HG03571 (cell line): ENCODE measurements around the gene FHDC1.

ENCODE experiments used
- ATAC-seq: cut with Tn5 transposase; IDR thresholded peaks from one replicate; pipeline ENCODE4 v1.9.1; 2021; ENCODE audit not compliant: unreplicated experiment

Gene FHDC1

GRCh38 chr4:152957437-152958171 lies 21.5 kb downstream of the FHDC1 start:
- ATAC-seq, result no peak

- ATAC-seq, result no peak
Measured at GRCh38 chr4:152959080-152959479, 23.0 kb downstream of the FHDC1 start.

- no peak for ATAC-seq
Measured at GRCh38 chr4:152960082-152960481, 24.0 kb downstream of the FHDC1 start.

GRCh38 chr4:152961014-152961772 lies 25.1 kb downstream of the FHDC1 start:
- ATAC-seq, result no peak

- ATAC-seq, result no peak
Measured at GRCh38 chr4:152961773-152962115, 25.6 kb downstream of the FHDC1 start.

GRCh38 chr4:152962150-152962549 lies 26.0 kb downstream of the FHDC1 start:
- ATAC-seq, result no peak

- ATAC-seq, result no peak
Measured at GRCh38 chr4:152964335-152964734, 28.2 kb downstream of the FHDC1 start.

- ATAC-seq, result no peak
Measured at GRCh38 chr4:152965611-152966010, 29.5 kb downstream of the FHDC1 start.

- ATAC-seq, result no peak
Measured at GRCh38 chr4:152967907-152968306, 31.8 kb downstream of the FHDC1 start.

- no peak for ATAC-seq
Measured at GRCh38 chr4:152968806-152969394, 32.8 kb downstream of the FHDC1 start.

- no peak for ATAC-seq
Measured at GRCh38 chr4:152970102-152970820, 34.1 kb downstream of the FHDC1 start.

GRCh38 chr4:152971053-152971452 lies 34.9 kb downstream of the FHDC1 start:
- no peak for ATAC-seq

GRCh38 chr4:152972821-152973628 lies 36.9 kb downstream of the FHDC1 start:
- ATAC-seq, result no peak

- no peak for ATAC-seq
Measured at GRCh38 chr4:152973629-152974467, 37.7 kb downstream of the FHDC1 start.

GRCh38 chr4:152974468-152975379 lies 38.6 kb downstream of the FHDC1 start:
- no peak for ATAC-seq

GRCh38 chr4:152975380-152976211 lies 39.5 kb downstream of the FHDC1 start:
- no peak for ATAC-seq

GRCh38 chr4:152976212-152976761 lies 40.2 kb downstream of the FHDC1 start:
- no peak for ATAC-seq
